Left ventricle myocardium inferior (tissue), 1 donor: ENCODE data around the gene AOAH. TPM values are rescaled to one million over a fixed set of nuclear protein-coding genes. Genes with fewer than 3 reads are reported as not detected.

Source experiments
- DNase-seq: peaks from one replicate; pipeline ENCODE4 v3.0.0-alpha.2; 2020
- H3K27ac ChIP-seq: fragments of 200-600 bp; replicated peaks from 2 replicates; pipeline ENCODE4 v1.8.0; 2021
- H3K27me3 ChIP-seq: fragments of 200-600 bp; 2 replicates; pipeline ENCODE4 v1.8.0; 2021; ENCODE audit warnings: low read depth
- H3K36me3 ChIP-seq: fragments of 200-600 bp; 2 replicates; pipeline ENCODE4 v1.8.0; 2021
- H3K4me1 ChIP-seq: fragments of 200-600 bp; 2 replicates; pipeline ENCODE4 v1.8.0; 2021
- H3K4me3 ChIP-seq: fragments of 200-600 bp; 2 replicates; pipeline ENCODE4 v1.8.0; 2021; ENCODE audit warnings: mild to moderate bottlenecking, moderate library complexity
- H3K9me3 ChIP-seq: fragments of 200-600 bp; replicated peaks from 2 replicates; pipeline ENCODE4 v1.8.0; 2021
- CTCF ChIP-seq: fragments of 200-600 bp; IDR thresholded peaks from 2 replicates; pipeline ENCODE4 v1.8.0; 2021; ENCODE audit warnings: antibody characterized with exemption, mild to moderate bottlenecking, borderline replicate concordance
- intact Hi-C: fragments of 100-400 bp; cut with micrococcal nuclease; formaldehyde crosslinking; loops from one replicate; pipeline ENCODE4 v1.11.0; 2022
- total RNA-seq: library from RNA; stranded (reverse); fragmentation: NEBNext Ultra II Directional; extraction: Animal tissue kit (Norgen Biotek cat#: 25700); gene quantifications from one replicate; pipeline ENCODE4 v1.2.1, GENCODE V29; 2021
- donor health status: DM: no; HTN: yes; CAD: no; lungs with severe emphysema.

The AOAH gene
- total RNA-seq, 1 donor from 2014 or later: 1.9 TPM

- Histone ChIP-seq H3K27ac (no peak overlapping the region), H3K4me1 (no peaks in the 10 kb centered on the region), H3K9me3 (no peaks in the 10 kb centered on the region), H3K27me3 (peaks cover 24% of the 10 kb centered on the region), H3K36me3 (no peaks in the 10 kb centered on the region), H3K4me3 (no peak overlapping the region)
- DNase-seq: no peak
- no peak for TF ChIP-seq CTCF
- intact Hi-C loops: no loop called here
These were observed 94.1 kb downstream of the AOAH start for GRCh38 chr7:36630112-36630650.

- no peaks in the 10 kb centered on the region for H3K36me3 ChIP-seq
- H3K27me3 ChIP-seq: peaks cover 24% of the 10 kb centered on the region
- no peak for TF ChIP-seq CTCF
- H3K9me3 ChIP-seq: no peaks in the 10 kb centered on the region
- intact Hi-C loops: no loop called here
- no peak overlapping the region for H3K4me3 ChIP-seq
- no peak for DNase-seq
- H3K27ac ChIP-seq: no peak overlapping the region
- no peaks in the 10 kb centered on the region for H3K4me1 ChIP-seq
These were observed 94.9 kb downstream of the AOAH start for GRCh38 chr7:36629351-36629750.

- no peaks in the 10 kb centered on the region for H3K9me3 ChIP-seq
- peaks cover 16% of the 10 kb centered on the region for H3K27me3 ChIP-seq
- no peak for TF ChIP-seq CTCF
- intact Hi-C loops: no loop called here
- no peak for DNase-seq
- H3K36me3 ChIP-seq: no peaks in the 10 kb centered on the region
- H3K4me1 ChIP-seq: no peaks in the 10 kb centered on the region
- no peak overlapping the region for H3K27ac ChIP-seq
- H3K4me3 ChIP-seq: no peak overlapping the region
These were observed 96.5 kb downstream of the AOAH start for GRCh38 chr7:36627836-36628235.

- Histone ChIP-seq H3K27me3 (peaks cover 10% of the 10 kb centered on the region), H3K4me3 (no peak overlapping the region), H3K9me3 (no peaks in the 10 kb centered on the region), H3K36me3 (no peaks in the 10 kb centered on the region), H3K27ac (no peak overlapping the region), H3K4me1 (no peaks in the 10 kb centered on the region)
- no peak for TF ChIP-seq CTCF
- DNase-seq: no peak
- intact Hi-C loops: no loop called here
These were observed 98.2 kb downstream of the AOAH start for GRCh38 chr7:36626111-36626510.

- Histone ChIP-seq H3K27me3 (peaks cover 5% of the 10 kb centered on the region), H3K27ac (no peak overlapping the region), H3K4me3 (no peak overlapping the region), H3K36me3 (no peaks in the 10 kb centered on the region), H3K4me1 (no peaks in the 10 kb centered on the region), H3K9me3 (no peaks in the 10 kb centered on the region)
- no peak for DNase-seq
- no peak for TF ChIP-seq CTCF
- intact Hi-C loops: no loop called here
These were observed 99.0 kb downstream of the AOAH start for GRCh38 chr7:36625247-36625646.
